Measurements from ENCODE around the gene TMEM245.

Gene TMEM245

GRCh38 chr9:109158651-109159050 lies 38.9 kb upstream of the TMEM245 start:
- no peaks in the 10 kb centered on the region for H3K36me3 ChIP-seq (ENCODE audit: control insufficient read depth, insufficient read depth, low read length)
- H3K9me3 ChIP-seq (ENCODE audit: control insufficient read depth, low read length): no peaks in the 10 kb centered on the region
- no peak overlapping the region for H3K4me3 ChIP-seq (ENCODE audit: insufficient read depth, low read depth, low read length)
- H3K27me3 ChIP-seq (ENCODE audit: control insufficient read depth, insufficient read depth, low read length, poor library complexity, severe bottlenecking): peaks cover 25% of the 10 kb centered on the region
- H3K27ac ChIP-seq (ENCODE audit: insufficient read depth, low read depth, low read length, poor library complexity, severe bottlenecking): no peak overlapping the region
- no peaks in the 10 kb centered on the region for H3K4me1 ChIP-seq (ENCODE audit: control insufficient read depth, insufficient read depth, low read length)

DNA sequence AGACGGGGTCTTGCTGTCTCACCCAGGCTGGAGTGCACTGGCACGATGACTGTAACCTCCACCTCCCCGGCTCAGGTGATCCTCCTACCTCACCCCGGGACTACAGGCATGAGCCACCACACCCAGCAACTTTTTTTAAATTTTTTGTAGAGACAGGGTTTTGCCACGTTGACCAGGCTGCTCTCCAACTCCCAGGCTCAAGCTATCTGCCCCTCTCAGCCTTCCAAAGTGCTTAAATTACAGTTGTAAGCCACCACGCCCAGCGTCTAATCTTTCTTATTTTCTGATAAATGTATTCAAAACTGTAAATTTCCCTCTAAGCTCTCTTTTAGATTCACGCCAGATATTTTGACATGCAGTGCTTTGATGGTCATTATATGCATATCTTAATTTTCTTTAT lies 37.0 kb upstream of the TMEM245 start:
- Histone ChIP-seq H3K9me3 (ENCODE audit: control insufficient read depth, low read length) (no peaks in the 10 kb centered on the region), H3K4me1 (ENCODE audit: control insufficient read depth, insufficient read depth, low read length) (no peaks in the 10 kb centered on the region), H3K4me3 (ENCODE audit: insufficient read depth, low read depth, low read length) (no peak overlapping the region), H3K27me3 (ENCODE audit: control insufficient read depth, insufficient read depth, low read length, poor library complexity, severe bottlenecking) (peaks cover 7% of the 10 kb centered on the region), H3K27ac (ENCODE audit: insufficient read depth, low read depth, low read length, poor library complexity, severe bottlenecking) (no peak overlapping the region), H3K36me3 (ENCODE audit: control insufficient read depth, insufficient read depth, low read length) (no peaks in the 10 kb centered on the region)
- 82 to 89% methylated on average over 7 of the region's 8 CpGs for WGBS, 2 experiments

DNA sequence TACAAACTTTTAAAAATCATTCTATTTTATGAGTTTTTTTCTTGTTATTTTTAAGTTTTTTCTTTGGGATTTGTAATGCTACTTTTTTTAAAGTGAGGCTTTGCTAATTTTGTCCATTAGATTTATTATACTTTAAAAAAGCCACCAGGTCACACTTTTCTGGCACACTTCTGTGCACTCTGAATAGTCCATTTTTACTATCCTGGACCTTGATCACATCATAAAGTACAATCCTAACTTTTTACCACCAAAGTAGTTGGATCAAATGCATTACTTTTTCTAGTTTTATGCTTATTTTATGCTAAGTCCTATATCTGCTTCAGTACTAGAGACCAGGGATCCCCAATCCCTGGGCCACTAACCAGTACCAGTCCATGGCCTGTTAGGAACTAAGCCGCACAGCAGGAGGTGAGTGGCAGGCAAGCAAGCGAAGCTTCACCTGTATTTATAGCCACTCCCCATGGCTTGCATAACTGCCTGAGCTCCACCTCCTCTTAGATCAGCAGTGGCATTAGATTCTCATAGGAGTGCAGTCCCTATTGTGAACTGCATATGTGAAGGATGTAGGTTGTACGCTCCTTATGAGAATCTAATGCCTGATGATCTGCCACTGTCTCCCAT lies 31.3 kb upstream of the TMEM245 start:
- H3K4me1 ChIP-seq (ENCODE audit: control insufficient read depth, insufficient read depth, low read length): no peaks in the 10 kb centered on the region
- H3K36me3 ChIP-seq (ENCODE audit: control insufficient read depth, insufficient read depth, low read length): no peaks in the 10 kb centered on the region
- H3K27me3 ChIP-seq (ENCODE audit: control insufficient read depth, insufficient read depth, low read length, poor library complexity, severe bottlenecking): no peaks in the 10 kb centered on the region
- H3K4me3 ChIP-seq (ENCODE audit: insufficient read depth, low read depth, low read length): no peak overlapping the region
- H3K9me3 ChIP-seq (ENCODE audit: control insufficient read depth, low read length): no peaks in the 10 kb centered on the region
- H3K27ac ChIP-seq (ENCODE audit: insufficient read depth, low read depth, low read length, poor library complexity, severe bottlenecking): no peak overlapping the region
- WGBS, 2 experiments: 92 to 95% methylated on average over 3 of the region's 3 CpGs

GRCh38 chr9:109149722-109150121 lies 30.0 kb upstream of the TMEM245 start:
- Histone ChIP-seq H3K27ac (ENCODE audit: insufficient read depth, low read depth, low read length, poor library complexity, severe bottlenecking) (no peak overlapping the region), H3K36me3 (ENCODE audit: control insufficient read depth, insufficient read depth, low read length) (no peaks in the 10 kb centered on the region), H3K4me1 (ENCODE audit: control insufficient read depth, insufficient read depth, low read length) (no peaks in the 10 kb centered on the region), H3K4me3 (ENCODE audit: insufficient read depth, low read depth, low read length) (no peak overlapping the region), H3K27me3 (ENCODE audit: control insufficient read depth, insufficient read depth, low read length, poor library complexity, severe bottlenecking) (no peaks in the 10 kb centered on the region), H3K9me3 (ENCODE audit: control insufficient read depth, low read length) (no peaks in the 10 kb centered on the region)
- 91 to 100% methylated on average over 2 to 3 of the region's 4 CpGs for WGBS, 2 experiments

DNA sequence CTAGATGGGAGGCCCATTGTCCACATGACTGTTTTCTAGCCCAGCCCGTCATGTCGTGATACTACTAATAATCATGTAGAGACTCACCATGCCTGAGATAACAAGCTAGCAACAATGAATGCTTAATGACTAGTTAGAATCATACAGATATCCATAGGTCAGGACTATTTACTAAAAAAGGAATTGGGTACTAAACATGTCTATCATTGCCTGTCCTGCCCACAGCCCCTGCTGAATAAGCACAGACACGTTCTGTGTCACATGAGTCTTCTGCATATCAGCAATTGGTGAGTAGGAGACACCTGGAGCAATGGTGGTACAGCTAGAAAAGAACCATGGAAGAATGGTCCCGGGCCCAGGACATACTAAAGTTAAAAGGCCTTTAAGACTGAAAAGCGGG lies 29.3 kb upstream of the TMEM245 start:
- 88 to 91% methylated on average over 5 of the region's 5 CpGs for WGBS, 2 experiments
- Histone ChIP-seq H3K4me1 (ENCODE audit: control insufficient read depth, insufficient read depth, low read length) (no peaks in the 10 kb centered on the region), H3K9me3 (ENCODE audit: control insufficient read depth, low read length) (no peaks in the 10 kb centered on the region), H3K27me3 (ENCODE audit: control insufficient read depth, insufficient read depth, low read length, poor library complexity, severe bottlenecking) (no peaks in the 10 kb centered on the region), H3K4me3 (ENCODE audit: insufficient read depth, low read depth, low read length) (no peak overlapping the region), H3K36me3 (ENCODE audit: control insufficient read depth, insufficient read depth, low read length) (no peaks in the 10 kb centered on the region), H3K27ac (ENCODE audit: insufficient read depth, low read depth, low read length, poor library complexity, severe bottlenecking) (no peak overlapping the region)

- Histone ChIP-seq H3K27ac (ENCODE audit: insufficient read depth, low read depth, low read length, poor library complexity, severe bottlenecking) (no peak overlapping the region), H3K4me1 (ENCODE audit: control insufficient read depth, insufficient read depth, low read length) (no peaks in the 10 kb centered on the region), H3K27me3 (ENCODE audit: control insufficient read depth, insufficient read depth, low read length, poor library complexity, severe bottlenecking) (no peaks in the 10 kb centered on the region), H3K36me3 (ENCODE audit: control insufficient read depth, insufficient read depth, low read length) (no peaks in the 10 kb centered on the region), H3K9me3 (ENCODE audit: control insufficient read depth, low read length) (no peaks in the 10 kb centered on the region), H3K4me3 (ENCODE audit: insufficient read depth, low read depth, low read length) (no peak overlapping the region)
- 90 to 94% methylated on average over 6 of the region's 6 CpGs for WGBS, 2 experiments
Measured at GRCh38 chr9:109145051-109145450, 25.3 kb upstream of the TMEM245 start.

GRCh38 chr9:109143881-109144562 lies 24.3 kb upstream of the TMEM245 start:
- 81 to 88% methylated on average over 5 of the region's 5 CpGs for WGBS, 2 experiments
- no peak overlapping the region for H3K4me3 ChIP-seq (ENCODE audit: insufficient read depth, low read depth, low read length)
- H3K4me1 ChIP-seq (ENCODE audit: control insufficient read depth, insufficient read depth, low read length): no peaks in the 10 kb centered on the region

GRCh38 chr9:109141375-109141774 lies 21.6 kb upstream of the TMEM245 start:
- no peak overlapping the region for H3K27ac ChIP-seq (ENCODE audit: insufficient read depth, low read depth, low read length, poor library complexity, severe bottlenecking)
- no peaks in the 10 kb centered on the region for H3K36me3 ChIP-seq (ENCODE audit: control insufficient read depth, insufficient read depth, low read length)

More at GRCh38 chr9:109143881-109144562, 24.3 kb upstream of the TMEM245 start:
- Histone ChIP-seq H3K36me3 (ENCODE audit: control insufficient read depth, insufficient read depth, low read length) (no peaks in the 10 kb centered on the region), H3K27me3 (ENCODE audit: control insufficient read depth, insufficient read depth, low read length, poor library complexity, severe bottlenecking) (no peaks in the 10 kb centered on the region), H3K27ac (ENCODE audit: insufficient read depth, low read depth, low read length, poor library complexity, severe bottlenecking) (no peak overlapping the region), H3K9me3 (ENCODE audit: control insufficient read depth, low read length) (no peaks in the 10 kb centered on the region)

DNA sequence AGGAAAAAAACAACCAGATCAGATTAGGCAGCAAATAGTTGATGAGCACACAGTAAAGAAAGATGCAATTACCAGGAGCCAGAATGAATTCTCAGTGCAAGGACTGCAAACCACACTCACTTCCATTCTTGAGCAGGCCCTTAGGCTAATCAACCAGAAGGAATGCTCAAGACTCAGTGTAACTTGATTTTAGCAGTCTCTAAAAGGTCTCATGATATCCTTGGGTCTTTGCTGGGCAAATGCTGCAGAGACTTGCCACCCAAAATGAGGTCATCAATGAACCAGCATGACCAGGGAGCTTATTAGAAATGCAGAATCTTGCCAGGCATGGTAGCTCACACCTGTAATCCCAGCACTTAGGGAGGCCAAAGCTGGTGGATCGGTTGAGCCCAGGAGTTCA lies 20.1 kb upstream of the TMEM245 start:
- H3K27me3 ChIP-seq (ENCODE audit: control insufficient read depth, insufficient read depth, low read length, poor library complexity, severe bottlenecking): no peaks in the 10 kb centered on the region
- no peak overlapping the region for H3K27ac ChIP-seq (ENCODE audit: insufficient read depth, low read depth, low read length, poor library complexity, severe bottlenecking)
- no peaks in the 10 kb centered on the region for H3K36me3 ChIP-seq (ENCODE audit: control insufficient read depth, insufficient read depth, low read length)
- H3K9me3 ChIP-seq (ENCODE audit: control insufficient read depth, low read length): no peaks in the 10 kb centered on the region
- WGBS, 2 experiments: 95 to 97% methylated on average over 1 of the region's 1 CpG
- no peak overlapping the region for H3K4me3 ChIP-seq (ENCODE audit: insufficient read depth, low read depth, low read length)
- no peaks in the 10 kb centered on the region for H3K4me1 ChIP-seq (ENCODE audit: control insufficient read depth, insufficient read depth, low read length)

More at GRCh38 chr9:109141375-109141774, 21.6 kb upstream of the TMEM245 start:
- H3K9me3 ChIP-seq (ENCODE audit: control insufficient read depth, low read length): no peaks in the 10 kb centered on the region
- 94% methylated on average over 5 of the region's 5 CpGs for WGBS, 2 experiments
- H3K4me1 ChIP-seq (ENCODE audit: control insufficient read depth, insufficient read depth, low read length): no peaks in the 10 kb centered on the region
- no peak overlapping the region for H3K4me3 ChIP-seq (ENCODE audit: insufficient read depth, low read depth, low read length)
- H3K27me3 ChIP-seq (ENCODE audit: control insufficient read depth, insufficient read depth, low read length, poor library complexity, severe bottlenecking): no peaks in the 10 kb centered on the region

GRCh38 chr9:109138421-109138820 lies 18.7 kb upstream of the TMEM245 start:
- WGBS, 2 experiments: 87 to 94% methylated on average over 2 of the region's 2 CpGs
- H3K4me1 ChIP-seq (ENCODE audit: control insufficient read depth, insufficient read depth, low read length): no peaks in the 10 kb centered on the region
- no peaks in the 10 kb centered on the region for H3K36me3 ChIP-seq (ENCODE audit: control insufficient read depth, insufficient read depth, low read length)
- no peaks in the 10 kb centered on the region for H3K9me3 ChIP-seq (ENCODE audit: control insufficient read depth, low read length)
- H3K4me3 ChIP-seq (ENCODE audit: insufficient read depth, low read depth, low read length): no peak overlapping the region
- no peak overlapping the region for H3K27ac ChIP-seq (ENCODE audit: insufficient read depth, low read depth, low read length, poor library complexity, severe bottlenecking)
- no peaks in the 10 kb centered on the region for H3K27me3 ChIP-seq (ENCODE audit: control insufficient read depth, insufficient read depth, low read length, poor library complexity, severe bottlenecking)
